Endothelial cell of umbilical vein (primary cell): Measurements from ENCODE around the gene KISS1R.

Source experiments
- EZH2 ChIP-seq: IDR thresholded peaks from 2 replicates; pipeline ENCODE4 v1.6.1; 2012; ENCODE audit warnings: borderline replicate concordance, low read depth, mild to moderate bottlenecking, moderate library complexity, low read length, inconsistent platforms; ENCODE audit not compliant: severe bottlenecking
- POLR2A ChIP-seq: IDR thresholded peaks from 2 replicates; pipeline ENCODE4 v1.6.1; 2012; ENCODE audit warnings: low read depth, mild to moderate bottlenecking, control low read depth, low read length
- POLR2AphosphoS5 ChIP-seq: IDR thresholded peaks from 2 replicates; pipeline ENCODE4 v1.6.1; 2012; ENCODE audit warnings: low read depth, mild to moderate bottlenecking, control low read depth, low read length, moderate library complexity; ENCODE audit not compliant: insufficient read depth
- TF ChIP-seq, protein P1 (sequence below), 2 donors: IDR thresholded peaks; 1 replicate in 1 of 2; 2 replicates in 1 of 2; pipeline ENCODE4 v1.5.1; 2011; ENCODE audit warnings: low read length in 2 of 2, mild to moderate bottlenecking in 2 of 2, moderate library complexity in 2 of 2, control low read depth in 1 of 2, inconsistent platforms in 1 of 2, low read depth in 1 of 2; ENCODE audit not compliant: insufficient read depth in 1 of 2; ENCODE audit errors: extremely low read depth in 1 of 2

DNA sequence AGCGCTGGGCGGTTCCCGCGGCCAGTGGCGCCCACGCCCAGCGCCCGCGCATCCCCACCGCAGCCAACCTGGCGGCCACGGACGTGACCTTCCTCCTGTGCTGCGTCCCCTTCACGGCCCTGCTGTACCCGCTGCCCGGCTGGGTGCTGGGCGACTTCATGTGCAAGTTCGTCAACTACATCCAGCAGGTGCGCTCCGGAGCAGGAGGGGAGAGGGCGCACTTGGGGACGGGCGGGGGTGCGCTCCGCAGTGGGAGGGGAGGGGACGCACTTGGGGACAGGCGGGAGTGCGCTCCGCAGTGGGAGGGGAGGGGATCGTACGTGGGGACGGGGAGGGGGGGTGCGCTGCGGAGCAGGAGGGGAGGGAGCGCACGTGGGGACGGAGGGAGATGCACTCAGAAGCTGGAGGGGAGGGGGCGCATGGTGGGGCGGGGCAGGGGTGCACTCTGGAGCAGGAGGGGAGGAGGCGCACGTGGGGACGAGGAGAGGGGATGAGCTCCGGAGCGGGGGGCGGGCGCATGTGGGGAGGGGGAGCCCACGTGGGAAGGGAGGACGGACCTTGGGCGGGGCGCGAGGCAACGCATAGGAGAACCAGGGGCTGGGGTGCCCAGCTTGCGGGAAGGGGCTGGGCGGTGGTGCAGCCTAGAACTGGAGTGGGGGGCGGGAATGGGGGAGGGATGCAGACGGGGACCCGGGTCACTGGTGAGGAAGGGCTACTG lies 1.5 kb downstream of the KISS1R start:
- TF ChIP-seq EZH2 (no peak), POLR2AphosphoS5 (no peak), POLR2A (no peak)
- TF ChIP-seq, protein P1, sequence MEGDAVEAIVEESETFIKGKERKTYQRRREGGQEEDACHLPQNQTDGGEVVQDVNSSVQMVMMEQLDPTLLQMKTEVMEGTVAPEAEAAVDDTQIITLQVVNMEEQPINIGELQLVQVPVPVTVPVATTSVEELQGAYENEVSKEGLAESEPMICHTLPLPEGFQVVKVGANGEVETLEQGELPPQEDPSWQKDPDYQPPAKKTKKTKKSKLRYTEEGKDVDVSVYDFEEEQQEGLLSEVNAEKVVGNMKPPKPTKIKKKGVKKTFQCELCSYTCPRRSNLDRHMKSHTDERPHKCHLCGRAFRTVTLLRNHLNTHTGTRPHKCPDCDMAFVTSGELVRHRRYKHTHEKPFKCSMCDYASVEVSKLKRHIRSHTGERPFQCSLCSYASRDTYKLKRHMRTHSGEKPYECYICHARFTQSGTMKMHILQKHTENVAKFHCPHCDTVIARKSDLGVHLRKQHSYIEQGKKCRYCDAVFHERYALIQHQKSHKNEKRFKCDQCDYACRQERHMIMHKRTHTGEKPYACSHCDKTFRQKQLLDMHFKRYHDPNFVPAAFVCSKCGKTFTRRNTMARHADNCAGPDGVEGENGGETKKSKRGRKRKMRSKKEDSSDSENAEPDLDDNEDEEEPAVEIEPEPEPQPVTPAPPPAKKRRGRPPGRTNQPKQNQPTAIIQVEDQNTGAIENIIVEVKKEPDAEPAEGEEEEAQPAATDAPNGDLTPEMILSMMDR (IDR thresholded peaks at IDR 0.05; ENCODE audit: extremely low read depth in 1 of 2, insufficient read depth in 1 of 2, low read depth in 1 of 2, low read length in 2 of 2): no peak
